C4-2B (cell line): ENCODE results near the gene EBF3.
"Not testable (repeated sequence)": the region's sequence is repeated elsewhere in the genome, so short reads cannot be mapped to it uniquely, and the experiment has no call there.

ENCODE experiments used
- H3K27ac ChIP-seq: fragments of 450-650 bp; 2 replicates; pipeline ENCODE4 v1.5.1; 2017
- ZFX ChIP-seq: fragments of 450-650 bp; IDR thresholded peaks from 2 replicates; pipeline ENCODE4 v1.6.1; 2017
- TF ChIP-seq, protein P1 (sequence below): fragments of 450-650 bp; conservative IDR thresholded peaks from 2 replicates; pipeline ENCODE4 v1.5.1; 2017; ENCODE audit warnings: mild to moderate bottlenecking

The EBF3 gene

DNA sequence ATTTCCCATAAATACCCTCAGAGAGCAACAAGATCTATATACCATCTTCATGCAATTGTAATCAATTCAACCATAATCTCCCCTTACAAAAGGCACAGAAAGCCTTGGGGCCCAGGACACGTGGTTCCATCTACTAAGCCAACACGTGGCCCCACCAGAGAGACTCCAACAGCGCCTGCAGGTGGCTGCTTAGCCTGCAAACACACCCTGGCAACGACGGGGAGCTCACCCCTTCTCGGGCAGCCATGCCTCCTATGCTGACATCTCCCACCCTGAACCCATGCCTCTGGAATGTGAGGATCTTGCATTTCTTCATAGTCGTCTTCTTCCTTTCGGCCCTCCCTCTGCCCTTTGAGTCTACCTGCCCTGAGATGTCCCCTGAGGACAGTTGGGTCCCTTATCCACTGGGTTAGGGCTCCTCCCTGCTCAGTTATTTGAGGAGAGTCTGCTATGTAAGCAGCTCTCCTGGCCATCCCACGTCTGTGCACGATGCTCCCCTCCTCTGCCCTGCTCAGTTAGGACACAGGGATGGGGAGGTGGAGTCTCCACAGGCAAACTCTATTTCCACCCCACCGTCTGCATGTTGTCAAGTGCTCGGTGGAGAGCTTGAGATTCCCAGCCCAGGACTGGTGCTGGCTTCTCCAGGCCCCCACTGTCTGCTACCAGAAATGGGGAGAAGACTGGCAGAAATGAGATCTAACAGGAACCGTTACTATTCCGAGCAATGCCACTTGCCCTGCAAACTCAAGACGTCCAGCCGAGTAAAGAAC lies 36.5 kb downstream of the EBF3 start:
- no peak overlapping the region for H3K27ac ChIP-seq

DNA sequence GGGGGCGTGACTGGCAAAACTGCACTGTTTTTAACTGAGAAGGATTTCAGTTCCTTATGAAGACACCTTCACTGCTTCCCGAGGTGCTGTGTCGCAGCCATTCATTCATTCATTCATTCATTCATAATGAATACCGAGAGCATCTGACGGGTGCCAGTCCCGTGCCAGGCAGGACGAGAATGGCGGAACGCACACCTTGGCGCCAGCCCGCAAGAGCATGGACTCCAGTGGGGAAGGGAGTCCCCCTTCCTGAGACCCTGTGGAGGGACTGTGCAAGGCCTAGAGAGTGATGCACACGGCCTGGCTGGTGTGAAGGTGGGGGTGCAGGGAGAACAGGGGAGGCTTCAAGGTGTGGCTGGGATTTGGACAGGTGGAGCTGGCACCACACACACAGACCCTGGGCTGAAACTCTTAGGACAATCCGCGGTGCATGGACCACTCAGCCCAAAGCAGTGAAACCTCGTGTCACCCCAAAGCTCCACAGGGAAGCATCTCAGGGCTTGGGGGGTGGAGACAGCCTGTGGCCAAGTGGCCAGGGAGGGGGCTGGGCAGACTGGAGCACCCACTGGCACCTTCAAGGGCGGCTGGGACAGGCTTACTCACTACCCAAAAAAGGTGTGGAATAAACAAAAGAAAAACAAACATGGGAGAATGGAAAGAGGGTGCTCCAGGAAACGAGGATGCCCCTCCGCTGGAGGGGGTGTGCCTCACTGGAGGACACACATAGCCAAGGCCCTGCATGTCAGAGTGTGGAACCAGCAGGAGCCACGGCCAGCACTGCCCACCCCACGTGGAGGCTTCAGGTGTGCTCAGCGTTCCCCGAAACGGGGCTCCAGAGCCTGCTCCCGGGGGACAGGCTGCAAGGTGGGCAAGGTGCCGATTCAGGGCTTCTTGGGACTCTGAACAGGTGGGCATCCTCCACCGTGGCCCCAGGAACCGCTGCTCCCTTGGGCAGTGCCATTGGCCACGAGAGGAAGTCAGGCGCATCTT lies 37.7 kb downstream of the EBF3 start:
- TF ChIP-seq ZFX = no peak
- TF ChIP-seq, protein P1, sequence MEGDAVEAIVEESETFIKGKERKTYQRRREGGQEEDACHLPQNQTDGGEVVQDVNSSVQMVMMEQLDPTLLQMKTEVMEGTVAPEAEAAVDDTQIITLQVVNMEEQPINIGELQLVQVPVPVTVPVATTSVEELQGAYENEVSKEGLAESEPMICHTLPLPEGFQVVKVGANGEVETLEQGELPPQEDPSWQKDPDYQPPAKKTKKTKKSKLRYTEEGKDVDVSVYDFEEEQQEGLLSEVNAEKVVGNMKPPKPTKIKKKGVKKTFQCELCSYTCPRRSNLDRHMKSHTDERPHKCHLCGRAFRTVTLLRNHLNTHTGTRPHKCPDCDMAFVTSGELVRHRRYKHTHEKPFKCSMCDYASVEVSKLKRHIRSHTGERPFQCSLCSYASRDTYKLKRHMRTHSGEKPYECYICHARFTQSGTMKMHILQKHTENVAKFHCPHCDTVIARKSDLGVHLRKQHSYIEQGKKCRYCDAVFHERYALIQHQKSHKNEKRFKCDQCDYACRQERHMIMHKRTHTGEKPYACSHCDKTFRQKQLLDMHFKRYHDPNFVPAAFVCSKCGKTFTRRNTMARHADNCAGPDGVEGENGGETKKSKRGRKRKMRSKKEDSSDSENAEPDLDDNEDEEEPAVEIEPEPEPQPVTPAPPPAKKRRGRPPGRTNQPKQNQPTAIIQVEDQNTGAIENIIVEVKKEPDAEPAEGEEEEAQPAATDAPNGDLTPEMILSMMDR = no peak
- no peak overlapping the region for H3K27ac ChIP-seq

More for the DNA sequence above, 36.5 kb downstream of the EBF3 start:
- no peak for TF ChIP-seq ZFX
- TF ChIP-seq, protein P1 = no peak

DNA sequence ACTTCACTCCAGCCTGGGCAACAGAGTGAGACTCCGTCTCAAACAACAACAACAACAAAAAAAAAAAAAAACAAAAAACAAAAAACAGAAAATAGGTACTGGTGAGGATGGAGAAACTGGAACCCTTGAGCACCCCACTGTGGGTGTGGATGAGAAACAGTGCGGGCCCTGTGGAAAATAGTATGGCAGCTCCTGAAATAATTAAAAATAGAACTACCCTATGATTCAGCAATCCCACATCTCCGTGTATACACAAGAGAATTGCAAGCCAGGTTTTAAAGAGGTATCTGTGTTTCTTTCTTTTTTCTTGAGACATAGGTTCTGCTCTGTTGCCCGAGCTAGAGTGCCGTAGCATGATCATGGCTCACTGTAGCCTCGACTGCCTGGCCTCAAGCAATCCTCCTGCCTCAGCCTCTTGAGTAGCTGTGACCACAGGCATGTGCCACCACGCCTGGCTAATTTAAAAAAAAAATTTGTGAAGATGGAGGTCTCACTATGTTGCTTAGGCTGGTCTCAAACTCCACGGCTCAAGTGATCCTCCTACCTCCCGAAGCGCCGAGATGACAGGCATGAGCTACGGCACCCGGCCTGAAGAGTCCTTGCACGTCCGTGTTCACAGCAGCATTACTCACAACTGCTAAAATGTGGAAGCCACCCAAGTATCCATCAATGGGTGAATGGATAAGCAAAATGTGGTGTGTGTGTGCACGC lies 39.5 kb downstream of the EBF3 start:
- H3K27ac ChIP-seq = no peak overlapping the region
- no peak for TF ChIP-seq ZFX
- TF ChIP-seq, protein P1 = no peak

DNA sequence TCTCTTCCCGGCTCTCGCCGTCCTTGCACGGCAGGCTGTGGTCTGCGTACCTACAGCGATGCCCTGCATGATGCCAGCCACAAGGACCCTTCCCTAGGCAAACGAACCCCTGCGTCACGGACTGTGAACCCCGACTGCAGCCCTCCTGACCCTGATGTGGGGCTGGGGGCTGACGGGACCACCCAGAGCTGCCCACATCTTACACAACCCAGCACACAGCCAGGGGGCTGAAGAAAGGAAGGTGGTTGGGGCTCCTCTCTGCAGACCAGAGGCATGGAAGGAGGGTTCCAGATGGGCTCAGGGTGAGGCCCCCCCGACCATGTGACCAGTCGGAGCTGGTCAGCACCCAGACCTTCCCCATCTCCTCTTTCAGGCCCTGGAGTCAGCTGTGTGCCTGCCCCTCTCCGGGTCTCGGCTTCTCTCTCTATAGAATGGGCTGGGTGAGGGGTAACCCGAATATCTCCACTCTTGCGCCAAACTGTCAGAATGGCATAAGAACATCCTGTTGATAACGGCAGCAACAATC lies 41.4 kb downstream of the EBF3 start:
- H3K27ac ChIP-seq = no peak overlapping the region
- no peak for TF ChIP-seq ZFX
- TF ChIP-seq, protein P1 = no peak

DNA sequence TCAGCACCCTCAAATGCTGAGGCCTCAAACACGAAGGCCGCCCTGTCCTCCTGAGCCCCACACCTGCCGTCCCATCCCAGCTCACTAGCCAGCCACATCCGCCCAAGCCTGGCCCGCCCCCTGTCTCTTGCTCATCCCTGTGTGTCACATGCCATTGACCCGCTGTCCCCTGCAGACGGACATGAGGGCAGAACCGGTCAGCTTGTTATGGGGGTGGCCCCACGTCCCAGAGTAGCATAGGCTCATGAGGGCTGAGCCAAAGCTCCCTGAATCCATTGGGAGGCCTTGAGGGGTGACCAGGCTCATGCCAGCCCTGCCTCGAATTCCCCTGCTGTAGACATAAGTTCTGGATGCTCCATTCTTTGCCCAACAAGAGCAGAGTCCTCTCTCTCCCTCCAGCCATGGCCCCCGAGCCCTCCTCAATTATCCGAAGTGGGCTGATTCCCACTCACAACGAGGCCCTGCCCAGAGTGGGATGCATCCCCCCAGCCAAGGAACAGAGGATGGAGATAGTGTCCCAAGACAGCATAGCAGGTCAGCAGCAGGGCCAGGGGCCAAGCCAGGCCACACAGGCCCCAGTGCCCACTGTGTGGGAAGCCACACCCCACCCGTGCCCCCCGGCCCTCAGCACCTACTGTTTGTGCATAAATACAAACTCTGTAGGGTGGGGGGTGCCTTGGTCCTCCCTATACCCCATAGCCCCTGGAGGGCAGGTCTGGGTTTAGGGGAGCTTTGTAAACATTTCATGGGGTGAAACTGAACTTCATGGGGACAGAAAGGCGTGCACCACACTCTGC lies 42.1 kb downstream of the EBF3 start:
- no peak overlapping the region for H3K27ac ChIP-seq
- TF ChIP-seq, protein P1 = no peak
- no peak for TF ChIP-seq ZFX

DNA sequence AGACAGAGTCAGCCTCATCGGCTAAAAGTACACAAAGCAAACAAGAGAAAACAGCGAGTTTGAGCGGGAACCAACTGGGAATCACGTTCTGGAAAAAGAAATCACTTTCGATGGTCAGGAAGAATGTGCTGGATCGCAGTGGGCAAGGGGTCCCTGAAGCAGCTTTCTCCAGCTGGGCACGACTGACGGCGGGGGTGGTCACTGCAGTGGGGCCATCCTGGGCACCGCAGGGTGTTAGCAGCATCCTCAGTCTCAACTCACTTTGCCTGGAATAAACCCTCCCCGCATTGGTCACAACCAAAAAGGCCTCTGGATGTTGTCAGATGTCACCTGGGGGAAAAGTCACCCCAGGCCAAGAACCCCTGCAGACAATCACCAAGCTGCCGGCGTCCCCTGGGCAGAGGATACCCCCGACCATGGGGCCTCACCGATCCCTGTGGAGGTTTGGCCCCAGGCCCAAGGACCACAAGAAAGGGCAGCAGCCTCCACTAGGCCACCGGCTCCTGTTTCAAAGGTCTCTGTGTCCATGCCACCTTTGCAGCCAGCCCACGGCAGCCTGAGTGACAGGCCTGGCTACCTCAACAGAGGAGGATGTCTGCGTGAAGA lies 42.9 kb downstream of the EBF3 start:
- TF ChIP-seq ZFX = no peak
- TF ChIP-seq, protein P1 = no peak
- no peak overlapping the region for H3K27ac ChIP-seq

DNA sequence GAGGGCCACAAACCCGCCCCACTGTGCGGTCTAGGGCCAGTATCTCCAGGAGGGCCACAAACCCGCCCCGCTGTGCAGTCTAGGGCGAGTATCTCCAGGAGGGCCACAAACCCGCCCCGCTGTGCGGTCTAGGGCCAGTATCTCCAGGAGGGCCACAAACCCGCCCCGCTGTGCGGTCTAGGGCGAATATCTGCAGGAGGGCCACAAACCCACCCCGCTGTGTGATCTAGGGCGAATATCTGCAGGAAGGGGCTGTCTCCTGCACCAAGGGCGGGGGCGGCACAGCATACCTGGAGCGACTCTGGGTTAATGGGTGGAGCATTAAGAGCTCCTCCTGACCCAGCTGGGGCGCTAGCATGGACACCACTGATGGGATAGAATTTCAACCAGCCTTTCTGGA lies 43.9 kb downstream of the EBF3 start:
- H3K27ac ChIP-seq = not testable (repeated sequence)
